ENCODE data around the gene ETV1.

Gene ETV1

DNA sequence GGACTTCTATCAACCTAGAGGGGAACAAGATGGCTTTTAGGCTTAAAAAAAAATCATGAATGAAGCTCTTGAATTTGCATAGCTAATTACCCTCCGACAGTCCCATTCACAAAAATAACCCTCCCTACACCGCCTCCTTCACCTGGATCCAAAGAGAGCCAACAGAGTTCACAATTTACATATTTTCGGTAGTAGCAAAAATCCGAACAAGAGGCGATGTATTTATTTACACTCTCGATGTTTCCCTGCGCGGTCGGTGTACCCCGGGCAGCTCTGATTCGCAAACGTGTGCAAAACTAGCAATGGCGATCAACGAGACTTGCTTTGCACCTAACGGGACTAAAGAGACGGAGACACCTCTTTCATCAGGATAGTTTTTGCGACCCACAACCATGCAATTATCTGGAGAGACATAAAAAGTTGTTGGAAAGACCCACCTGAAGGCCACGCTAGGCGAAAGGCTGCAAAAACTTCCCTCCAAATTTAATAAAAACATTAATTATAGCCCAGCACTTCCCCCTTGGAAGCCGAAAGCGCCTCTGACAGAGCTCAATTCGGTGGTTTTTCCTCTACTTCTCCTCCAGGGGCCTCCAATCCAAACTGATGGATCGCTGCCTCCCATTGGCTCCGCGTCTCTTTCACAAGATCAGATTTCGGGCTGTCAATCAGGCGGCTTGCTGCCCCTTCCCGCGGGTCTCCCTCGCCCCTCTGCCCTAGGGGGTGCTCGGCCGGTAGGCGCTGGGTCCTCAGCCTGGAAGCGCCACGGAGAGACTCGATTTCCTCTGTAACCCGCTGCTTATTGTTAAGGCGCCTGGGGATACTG is at the start of gene ETV1:
TSS of gene ETV1 (minus strand) at position 541 of the 823 bp plus-strand sequence. CDS start 614 bp downstream, outside the sequence.
- Histone ChIP-seq H3K4me2 (ENCODE audit: low read depth, low read length, poor library complexity, severe bottlenecking) (no peak within 1 kb of the TSS), H3K4me3 (ENCODE audit: low read length, poor library complexity, severe bottlenecking) (no peak within 1 kb of the TSS)

DNA sequence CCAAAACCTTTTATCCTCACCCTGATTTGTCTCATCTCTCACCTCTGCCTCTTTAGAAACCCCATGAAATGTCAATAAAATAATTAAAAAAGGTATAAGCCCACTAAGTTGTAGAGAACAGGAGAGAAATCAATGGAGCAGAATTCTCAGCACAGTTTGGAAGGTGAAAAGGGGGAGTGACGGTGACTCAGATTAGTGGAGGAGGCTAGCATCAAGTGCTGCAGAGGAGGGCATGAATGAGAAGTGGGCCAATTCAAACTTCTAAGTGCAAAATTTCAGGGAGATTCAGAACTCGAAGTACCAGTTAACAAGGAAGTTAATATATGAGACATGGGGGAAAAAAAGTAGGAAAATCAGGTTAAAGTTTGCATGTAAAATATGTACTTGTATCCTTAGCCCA is 34.9 kb upstream of the ETV1 start:
- no peak for TF ChIP-seq EZH2phosphoT487 (IDR thresholded peaks at IDR 0.05; ENCODE audit: borderline replicate concordance)
- TF ChIP-seq, protein P1, sequence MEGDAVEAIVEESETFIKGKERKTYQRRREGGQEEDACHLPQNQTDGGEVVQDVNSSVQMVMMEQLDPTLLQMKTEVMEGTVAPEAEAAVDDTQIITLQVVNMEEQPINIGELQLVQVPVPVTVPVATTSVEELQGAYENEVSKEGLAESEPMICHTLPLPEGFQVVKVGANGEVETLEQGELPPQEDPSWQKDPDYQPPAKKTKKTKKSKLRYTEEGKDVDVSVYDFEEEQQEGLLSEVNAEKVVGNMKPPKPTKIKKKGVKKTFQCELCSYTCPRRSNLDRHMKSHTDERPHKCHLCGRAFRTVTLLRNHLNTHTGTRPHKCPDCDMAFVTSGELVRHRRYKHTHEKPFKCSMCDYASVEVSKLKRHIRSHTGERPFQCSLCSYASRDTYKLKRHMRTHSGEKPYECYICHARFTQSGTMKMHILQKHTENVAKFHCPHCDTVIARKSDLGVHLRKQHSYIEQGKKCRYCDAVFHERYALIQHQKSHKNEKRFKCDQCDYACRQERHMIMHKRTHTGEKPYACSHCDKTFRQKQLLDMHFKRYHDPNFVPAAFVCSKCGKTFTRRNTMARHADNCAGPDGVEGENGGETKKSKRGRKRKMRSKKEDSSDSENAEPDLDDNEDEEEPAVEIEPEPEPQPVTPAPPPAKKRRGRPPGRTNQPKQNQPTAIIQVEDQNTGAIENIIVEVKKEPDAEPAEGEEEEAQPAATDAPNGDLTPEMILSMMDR (conservative IDR thresholded peaks at IDR 0.05; ENCODE audit: low read length): no peak
- Histone ChIP-seq H3K4me2 (ENCODE audit: low read depth, low read length, poor library complexity, severe bottlenecking) (no peak overlapping the region), H2AFZ (ENCODE audit: low read length) (no peak overlapping the region), H3K9me2 (replicated peaks; ENCODE audit: low read depth, low read length) (no peaks in the 10 kb centered on the region), H3K79me2 (ENCODE audit: insufficient read depth, low read length) (no peaks in the 10 kb centered on the region), H3K4me1 (ENCODE audit: insufficient read depth, low read length, poor library complexity, severe bottlenecking) (no peaks in the 10 kb centered on the region), H3K9me3 (ENCODE audit: insufficient read depth, low read depth, low read length) (no peaks in the 10 kb centered on the region), H4K20me1 (ENCODE audit: insufficient read depth, low read length, poor library complexity, severe bottlenecking) (no peaks in the 10 kb centered on the region), H3K36me3 (ENCODE audit: insufficient read depth, low read length) (no peaks in the 10 kb centered on the region), H3K4me3 (ENCODE audit: low read length, poor library complexity, severe bottlenecking) (no peak overlapping the region), H3F3A (ENCODE audit: low read depth) (no peaks in the 10 kb centered on the region), H3K27me3 (ENCODE audit: insufficient read depth, low read length, poor library complexity, severe bottlenecking) (no peaks in the 10 kb centered on the region), H3K9ac (ENCODE audit: low read depth, low read length, poor library complexity, severe bottlenecking) (no peak overlapping the region)

More for the DNA sequence above, at the start of gene ETV1:
- no peak for TF ChIP-seq EZH2phosphoT487 (IDR thresholded peaks at IDR 0.05; ENCODE audit: borderline replicate concordance)
- TF ChIP-seq, protein P1 (conservative IDR thresholded peaks at IDR 0.05; ENCODE audit: low read length): no peak
- H3K79me2 ChIP-seq (ENCODE audit: insufficient read depth, low read length): no peaks in the 10 kb centered on the region
- H3F3A ChIP-seq (ENCODE audit: low read depth): no peaks in the 10 kb centered on the region
- H3K9ac ChIP-seq (ENCODE audit: low read depth, low read length, poor library complexity, severe bottlenecking): no peak within 1 kb of the TSS
- no peak within 1 kb of the TSS for H2AFZ ChIP-seq (ENCODE audit: low read length)
- no peaks in the 10 kb centered on the region for H3K36me3 ChIP-seq (ENCODE audit: insufficient read depth, low read length)
- H3K9me3 ChIP-seq (ENCODE audit: insufficient read depth, low read depth, low read length): no peaks in the 10 kb centered on the region
- no peaks in the 10 kb centered on the region for H3K4me1 ChIP-seq (ENCODE audit: insufficient read depth, low read length, poor library complexity, severe bottlenecking)
- no peaks in the 10 kb centered on the region for H4K20me1 ChIP-seq (ENCODE audit: insufficient read depth, low read length, poor library complexity, severe bottlenecking)
- no peaks in the 10 kb centered on the region for H3K9me2 ChIP-seq (replicated peaks; ENCODE audit: low read depth, low read length)
- H3K27me3 ChIP-seq (ENCODE audit: insufficient read depth, low read length, poor library complexity, severe bottlenecking): no peaks in the 10 kb centered on the region

DNA sequence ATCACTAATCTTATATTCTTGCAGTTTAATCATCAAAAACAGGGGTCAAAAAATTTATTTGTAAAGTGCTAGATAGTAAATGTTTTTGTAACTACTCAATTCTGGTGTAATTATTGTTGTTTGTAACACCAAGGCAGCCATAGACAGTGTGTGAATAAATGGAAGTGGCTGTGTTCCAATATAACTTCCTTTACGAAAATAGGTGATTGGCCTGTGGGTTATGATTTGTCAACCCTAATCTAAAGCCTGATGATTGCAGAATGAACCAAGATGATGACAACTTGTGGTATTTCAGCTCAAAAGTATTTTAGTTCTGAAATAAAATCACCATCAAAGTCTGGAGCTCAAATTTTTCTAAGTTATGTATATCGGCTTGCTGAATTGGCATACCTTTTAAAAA is 34.4 kb upstream of the ETV1 start:
- H3K4me3 ChIP-seq (ENCODE audit: low read length, poor library complexity, severe bottlenecking): no peak overlapping the region
- no peak overlapping the region for H2AFZ ChIP-seq (ENCODE audit: low read length)
- no peaks in the 10 kb centered on the region for H3K36me3 ChIP-seq (ENCODE audit: insufficient read depth, low read length)
- no peak for TF ChIP-seq EZH2phosphoT487 (IDR thresholded peaks at IDR 0.05; ENCODE audit: borderline replicate concordance)
- TF ChIP-seq, protein P1 (conservative IDR thresholded peaks at IDR 0.05; ENCODE audit: low read length): no peak
- H3F3A ChIP-seq (ENCODE audit: low read depth): no peaks in the 10 kb centered on the region
- H3K9ac ChIP-seq (ENCODE audit: low read depth, low read length, poor library complexity, severe bottlenecking): no peak overlapping the region
- H3K79me2 ChIP-seq (ENCODE audit: insufficient read depth, low read length): no peaks in the 10 kb centered on the region
- H3K4me1 ChIP-seq (ENCODE audit: insufficient read depth, low read length, poor library complexity, severe bottlenecking): no peaks in the 10 kb centered on the region
- H3K4me2 ChIP-seq (ENCODE audit: low read depth, low read length, poor library complexity, severe bottlenecking): no peak overlapping the region
- H3K9me3 ChIP-seq (ENCODE audit: insufficient read depth, low read depth, low read length): no peaks in the 10 kb centered on the region
- no peaks in the 10 kb centered on the region for H4K20me1 ChIP-seq (ENCODE audit: insufficient read depth, low read length, poor library complexity, severe bottlenecking)
- H3K27me3 ChIP-seq (ENCODE audit: insufficient read depth, low read length, poor library complexity, severe bottlenecking): no peaks in the 10 kb centered on the region
- H3K9me2 ChIP-seq (replicated peaks; ENCODE audit: low read depth, low read length): no peaks in the 10 kb centered on the region
